Measurements from ENCODE around the gene SPATC1L.
"Not testable (repeated sequence)": the region's sequence is repeated elsewhere in the genome, so short reads cannot be mapped to it uniquely, and the experiment has no call there.

The SPATC1L gene

GRCh38 chr21:46214478-46215340, 30.4 kb upstream of the SPATC1L start:
- DNase-seq: no peak

DNA sequence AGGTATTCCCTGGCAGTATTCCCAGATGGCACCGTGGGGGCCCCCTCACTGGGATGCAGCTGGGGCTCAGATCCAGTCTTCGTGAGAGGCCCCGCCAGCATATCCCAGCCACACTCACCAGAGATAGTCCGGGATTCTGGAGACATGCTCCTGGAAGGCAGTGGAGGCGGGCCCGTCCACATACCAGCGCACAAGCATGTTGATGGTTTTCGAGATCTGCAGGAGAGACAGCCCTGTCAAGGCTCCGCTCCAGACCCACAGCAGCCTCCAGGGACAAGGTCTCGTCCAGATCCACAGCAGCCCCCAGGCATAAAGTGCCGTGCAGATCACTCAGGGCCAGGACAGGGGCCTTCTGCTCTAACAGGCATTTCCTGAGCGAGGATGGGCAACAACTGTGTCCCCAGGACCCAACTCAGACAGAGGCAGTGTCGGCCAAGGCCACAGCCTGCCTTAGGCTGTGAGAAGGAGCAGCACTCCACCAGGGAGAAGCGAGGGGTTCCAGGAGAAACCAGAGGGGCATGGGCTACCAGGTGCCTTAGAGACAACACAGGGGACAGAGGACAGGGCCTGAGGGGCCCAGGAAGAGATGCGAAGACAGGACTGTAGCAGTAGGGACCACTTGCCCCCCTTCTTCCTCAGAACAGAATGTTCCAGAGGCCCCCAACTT, 29.5 kb upstream of the SPATC1L start:
- DNase-seq: no peak

GRCh38 chr21:46212721-46213484, 28.6 kb upstream of the SPATC1L start:
- DNase-seq: no peak

DNA sequence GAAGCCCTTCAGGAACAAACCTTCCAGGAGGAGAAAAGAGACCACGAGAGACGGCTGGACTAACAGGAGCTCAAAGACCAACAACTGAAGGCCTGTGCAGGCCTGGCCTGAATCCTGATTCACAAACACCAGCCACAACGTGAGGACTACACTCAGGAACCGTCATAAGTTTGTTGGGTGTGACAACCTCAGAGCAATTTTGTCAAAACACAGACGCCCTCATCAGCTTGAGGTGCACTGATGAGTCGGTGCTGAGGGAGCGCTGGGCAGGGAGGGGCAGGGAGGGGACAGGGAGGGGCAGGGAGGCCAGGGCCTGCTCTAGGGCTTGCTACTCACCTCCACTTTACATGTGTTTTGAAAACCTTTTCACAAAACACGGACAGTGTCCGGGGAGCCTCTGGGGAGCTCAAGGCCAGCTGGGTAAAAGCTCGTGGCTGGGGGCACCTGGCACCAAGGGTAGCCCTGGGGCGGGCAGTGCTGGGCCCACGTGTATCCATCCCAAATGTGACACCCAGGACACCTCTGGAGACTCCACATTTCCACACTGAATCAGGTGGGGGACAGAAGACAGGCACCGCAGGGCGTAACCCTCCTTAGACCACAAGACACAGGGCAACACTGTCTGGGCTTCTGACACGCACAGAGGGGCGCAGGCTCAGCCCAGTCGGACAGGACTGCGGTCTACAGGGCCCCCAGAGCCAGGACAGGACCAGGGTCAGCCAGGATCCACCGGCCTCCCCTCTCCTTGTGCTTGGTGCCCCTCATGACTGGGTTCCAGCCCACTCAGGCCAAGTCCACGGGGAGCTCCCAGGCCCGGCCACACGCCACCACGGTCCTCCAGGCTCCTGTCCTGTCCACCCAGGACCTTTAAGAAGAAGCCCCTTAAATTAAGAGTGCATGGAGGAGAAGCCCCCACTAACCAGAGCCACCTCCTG, 27.8 kb upstream of the SPATC1L start:
- no peak for DNase-seq

GRCh38 chr21:46211376-46211775, 27.1 kb upstream of the SPATC1L start:
- DNase-seq: no peak

DNA sequence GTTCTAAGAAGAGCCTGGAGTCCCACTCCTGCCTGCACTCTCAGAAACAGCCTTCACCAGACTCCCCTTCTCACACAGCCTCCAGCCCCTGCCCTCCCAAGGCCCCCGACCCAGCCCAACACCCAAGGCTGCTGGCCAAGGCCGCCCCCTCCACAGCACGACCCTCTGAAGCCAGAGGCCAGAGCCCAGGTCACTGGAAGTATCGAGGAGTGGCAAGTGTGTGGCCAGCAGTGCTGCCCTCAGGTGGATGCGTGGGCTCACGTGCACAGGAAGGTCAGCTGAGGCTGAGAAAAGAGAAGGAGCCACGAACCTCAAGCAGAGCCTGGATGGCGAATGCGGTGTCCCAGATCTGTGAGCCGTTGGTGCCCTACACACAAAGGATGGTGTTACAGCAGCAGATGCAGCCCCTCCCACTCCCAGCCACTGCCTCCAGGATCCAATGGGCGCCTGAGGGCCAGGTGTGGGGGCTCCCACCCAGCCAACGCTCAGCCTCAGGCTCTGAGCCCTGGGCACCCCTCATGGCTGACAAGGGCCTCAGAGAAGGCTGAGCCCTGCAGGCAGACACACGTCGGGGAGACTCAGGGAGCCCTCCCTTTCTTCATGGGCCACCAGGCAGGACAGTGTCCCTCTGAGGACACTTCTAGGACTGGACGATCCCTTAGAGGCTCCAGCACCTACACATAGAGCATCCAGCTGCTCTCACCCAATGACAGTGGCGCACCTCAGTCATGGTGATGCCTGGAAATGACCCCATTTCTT, 26.3 kb upstream of the SPATC1L start:
- no peak for DNase-seq

GRCh38 chr21:46208761-46209721, 24.8 kb upstream of the SPATC1L start:
- no peak for DNase-seq

- DNase-seq: no peak
Observed at GRCh38 chr21:46207920-46208591, 23.8 kb upstream of the SPATC1L start.

- DNase-seq: no peak
Observed at GRCh38 chr21:46207006-46207919, 23.0 kb upstream of the SPATC1L start.

DNA sequence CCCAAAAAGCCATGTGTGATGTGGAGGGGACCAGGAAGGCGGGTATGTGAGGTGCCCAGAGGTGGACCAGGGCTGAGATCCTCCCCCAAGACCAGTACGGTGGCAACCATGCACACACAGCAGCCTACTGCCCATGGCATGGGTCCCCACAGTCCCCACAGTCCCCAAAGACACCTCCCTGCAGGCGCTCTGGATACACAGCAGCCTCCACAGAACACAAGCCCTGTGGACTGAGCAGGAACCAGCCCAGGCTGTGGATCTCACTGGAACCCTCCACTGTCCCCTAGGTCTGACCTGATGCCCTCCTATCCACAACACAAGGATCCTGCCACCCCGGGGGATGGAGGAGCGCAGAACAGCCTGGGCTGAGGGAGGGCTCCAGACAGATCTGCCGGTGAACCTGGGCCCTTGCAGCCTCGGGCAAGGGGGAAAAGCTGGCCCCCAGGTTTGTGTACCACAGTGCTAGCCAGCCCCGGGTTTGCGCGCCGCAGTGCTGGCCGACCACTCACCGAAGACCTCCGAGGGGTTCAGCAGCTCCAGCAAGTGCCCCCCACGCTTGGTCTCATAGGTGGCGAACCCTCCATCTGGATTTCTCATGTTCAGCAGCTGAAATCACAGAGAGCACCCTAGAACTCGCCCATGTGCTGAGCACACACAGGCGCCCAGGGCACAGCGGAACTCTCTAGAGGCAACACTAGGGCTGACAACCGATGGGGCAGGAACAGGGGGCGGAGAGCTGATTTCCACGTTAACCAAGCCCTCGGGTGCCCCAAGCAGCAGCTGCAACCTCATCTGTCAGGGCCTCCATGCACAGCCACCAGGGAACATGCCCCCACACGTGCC, 22.1 kb upstream of the SPATC1L start:
- no peak for DNase-seq

- no peak for DNase-seq
Observed at GRCh38 chr21:46205766-46206162, 21.5 kb upstream of the SPATC1L start.

GRCh38 chr21:46205166-46205565, 20.9 kb upstream of the SPATC1L start:
- no peak for DNase-seq

DNA sequence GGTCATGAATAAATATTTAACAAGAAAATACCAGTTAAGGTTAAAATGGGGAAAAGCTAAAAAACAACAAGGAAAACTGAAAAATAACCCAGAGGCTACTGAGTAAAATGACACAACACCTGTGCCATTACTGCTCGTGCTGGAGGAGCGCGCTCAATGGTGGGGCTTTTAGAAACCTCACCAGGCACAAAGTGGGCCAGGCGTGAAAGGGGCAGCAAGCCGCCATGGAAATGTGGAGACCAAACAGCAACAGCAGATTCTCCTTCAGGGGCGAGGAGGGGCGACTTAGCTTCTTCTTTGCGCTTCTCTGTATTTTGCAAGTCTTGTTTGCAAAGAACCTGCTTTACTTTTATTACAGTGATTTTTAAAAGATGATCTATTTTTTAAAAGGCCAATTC, 18.9 kb upstream of the SPATC1L start:
- no peak for DNase-seq

GRCh38 chr21:46202592-46203202, 18.4 kb upstream of the SPATC1L start:
- no peak for DNase-seq

- not testable (repeated sequence) for DNase-seq
Observed at GRCh38 chr21:46200877-46201803, 16.9 kb upstream of the SPATC1L start.
